Measurements from ENCODE around the gene NCK2. TPM values are rescaled to one million over a fixed set of nuclear protein-coding genes. Genes with fewer than 3 reads are reported as not detected.

Gene NCK2
- total RNA-seq, 1 experiment from 2014 or later: 49.2 TPM

GRCh38 chr2:105802587-105802986 lies 57.9 kb downstream of the NCK2 start:
- H3K27me3 Mint-ChIP-seq (ENCODE audit: low read depth): no peaks in the 10 kb centered on the region
- Histone ChIP-seq H2BK5ac (ENCODE audit: insufficient read length, low read length) (no peak overlapping the region), H3K4me2 (ENCODE audit: insufficient read depth, insufficient read length, low read length) (no peak overlapping the region), H3K18ac (ENCODE audit: insufficient read length, low read depth, low read length) (no peak overlapping the region), H3K9ac (ENCODE audit: extremely low read depth, insufficient read length, low read length) (no peak overlapping the region), H3K4me1 (ENCODE audit: insufficient read depth, low read length) (peaks cover 2% of the 10 kb centered on the region; the same call in 1 of the 2 replicates), H2BK20ac (ENCODE audit: low read depth, low read length, poor library complexity, severe bottlenecking) (no peak overlapping the region), H2BK120ac (ENCODE audit: low read depth, low read length, poor library complexity, severe bottlenecking) (no peak overlapping the region), H2BK12ac (ENCODE audit: insufficient read length, low read depth, low read length) (no peak overlapping the region), H3K27me3 (ENCODE audit: insufficient read depth, low read length) (no peaks in the 10 kb centered on the region), H3K79me1 (ENCODE audit: insufficient read depth, low read depth, low read length, poor library complexity, severe bottlenecking) (peaks cover 10% of the 10 kb centered on the region), H4K20me1 (ENCODE audit: control insufficient read depth, insufficient read depth, insufficient read length) (no peaks in the 10 kb centered on the region), H2AK5ac (ENCODE audit: insufficient read length, low read length) (no peak overlapping the region), H2AFZ (ENCODE audit: low read length) (no peak overlapping the region), H4K8ac (replicated peaks; ENCODE audit: insufficient read length, low read depth, low read length) (no peak overlapping the region), H3K56ac (ENCODE audit: insufficient read length, low read depth, low read length) (no peak overlapping the region), H3K23me2 (ENCODE audit: insufficient read length, low read depth, low read length, poor library complexity, severe bottlenecking) (no peaks in the 10 kb centered on the region), H3K14ac (ENCODE audit: insufficient read depth, low read length) (no peak overlapping the region), H4K5ac (ENCODE audit: insufficient read length, low read depth, low read length) (no peak overlapping the region), H3K4ac (ENCODE audit: low read depth, low read length) (no peak overlapping the region), H2BK15ac (ENCODE audit: low read depth, low read length) (no peak overlapping the region), H3T11ph (ENCODE audit: low read length) (no peak overlapping the region), H4K91ac (ENCODE audit: insufficient read length, low read depth, low read length) (no peak overlapping the region), H3K27ac (ENCODE audit: insufficient read length, low read depth, low read length) (no peak overlapping the region), H3K23ac (ENCODE audit: insufficient read length, low read depth, low read length) (no peak overlapping the region), H3K9me3 (ENCODE audit: control insufficient read depth, low read depth, low read length) (no peaks in the 10 kb centered on the region), H3K79me2 (ENCODE audit: insufficient read depth, low read length) (peaks cover 27% of the 10 kb centered on the region)
- H3K4me1 Mint-ChIP-seq: peaks cover 30 to 53% of the 10 kb centered on the region in 2 experiments
- WGBS (ENCODE audit: extremely low coverage, insufficient read length, low lambda C conversion rate): no CpG with 5 or more reads among the region's 7 CpGs
- H3K27ac Mint-ChIP-seq: no peak overlapping the region; a peak in 2 of 7 replicates
- no peak for DNase-seq
- no peak for TF ChIP-seq CTCF (conservative IDR thresholded peaks at IDR 0.05)
- peaks cover 7 to 15% (median 8%) of the 10 kb centered on the region in 3 experiments; a peak in 5 of 7 replicates for H3K36me3 Mint-ChIP-seq (ENCODE audit: insufficient read depth in 1 of 3, low read depth in 3 of 3)
- no peaks in the 10 kb centered on the region; a peak in 1 of 5 replicates for H3K9me3 Mint-ChIP-seq
- no peak overlapping the region for H3K4me3 Mint-ChIP-seq
